Trophoblast cell (in vitro differentiated cells and primary cell): Measurements from ENCODE around the gene GLRB.

Experiments used
- DNase-seq, 2 donors: peaks; one replicate each; pipeline ENCODE4 v3.0.0-alpha.2; 2016
- H2AFZ ChIP-seq: 2 replicates; pipeline ENCODE4 v1.6.1; 2013; ENCODE audit warnings: low read length, moderate library complexity, mild to moderate bottlenecking; ENCODE audit not compliant: insufficient read depth, poor library complexity
- H2AK5ac ChIP-seq: 2 replicates; pipeline ENCODE4 v1.6.1; 2013; ENCODE audit warnings: mild to moderate bottlenecking, low read length
- H2BK120ac ChIP-seq: 2 replicates; pipeline ENCODE4 v1.6.1; 2013; ENCODE audit warnings: low read length, mild to moderate bottlenecking, moderate library complexity; ENCODE audit not compliant: insufficient read depth, poor library complexity
- H2BK12ac ChIP-seq: 2 replicates; pipeline ENCODE4 v1.6.1; 2013; ENCODE audit warnings: mild to moderate bottlenecking, low read length, moderate library complexity
- H2BK5ac ChIP-seq: 2 replicates; pipeline ENCODE4 v1.6.1; 2013; ENCODE audit warnings: low read length, low read depth, moderate library complexity, mild to moderate bottlenecking; ENCODE audit not compliant: poor library complexity
- H3K14ac ChIP-seq: 2 replicates; pipeline ENCODE4 v1.6.1; 2013; ENCODE audit warnings: mild to moderate bottlenecking, low read length
- H3K18ac ChIP-seq: 2 replicates; pipeline ENCODE4 v1.6.1; 2013; ENCODE audit warnings: mild to moderate bottlenecking, low read length
- H3K23ac ChIP-seq: 2 replicates; pipeline ENCODE4 v1.6.1; 2013; ENCODE audit warnings: low read length
- H3K27ac ChIP-seq: 2 replicates; pipeline ENCODE4 v1.5.1; 2013; ENCODE audit warnings: low read depth, mild to moderate bottlenecking, inconsistent platforms, low read length, moderate library complexity
- H3K27me3 ChIP-seq: 2 replicates; pipeline ENCODE4 v1.6.1; 2013; ENCODE audit warnings: inconsistent platforms, mild to moderate bottlenecking, low read length, moderate library complexity; ENCODE audit not compliant: insufficient read depth
- H3K36me3 ChIP-seq, 2 experiments: 1 replicate in 1 of 2; 2 replicates in 1 of 2; pipeline ENCODE4 v1.6.1; 2013; ENCODE audit warnings: low read length in 2 of 2, mild to moderate bottlenecking in 2 of 2, moderate library complexity in 1 of 2; ENCODE audit not compliant: insufficient read depth in 2 of 2, control insufficient read depth in 1 of 2
- H3K4ac ChIP-seq: 2 replicates; pipeline ENCODE4 v1.6.1; 2013; ENCODE audit warnings: low read depth, mild to moderate bottlenecking, low read length, moderate library complexity
- H3K4me1 ChIP-seq, 2 experiments: 1 replicate in 1 of 2; 2 replicates in 1 of 2; pipeline ENCODE4 v1.6.1; 2013; ENCODE audit warnings: low read length in 2 of 2, mild to moderate bottlenecking in 2 of 2, moderate library complexity in 1 of 2; ENCODE audit not compliant: insufficient read depth in 2 of 2, control insufficient read depth in 1 of 2
- H3K4me2 ChIP-seq: 2 replicates; pipeline ENCODE4 v1.6.1; 2013; ENCODE audit warnings: inconsistent platforms, mild to moderate bottlenecking, low read length, moderate library complexity
- H3K4me3 ChIP-seq: 2 replicates; pipeline ENCODE4 v1.5.1; 2013; ENCODE audit warnings: mild to moderate bottlenecking, low read depth, low read length, inconsistent platforms
- H3K79me1 ChIP-seq: one replicate; pipeline ENCODE4 v1.6.1; 2013; ENCODE audit warnings: low read length
- H3K79me2 ChIP-seq: 2 replicates; pipeline ENCODE4 v1.6.1; 2013; ENCODE audit warnings: low read length, mild to moderate bottlenecking; ENCODE audit not compliant: control insufficient read depth, insufficient read depth, poor library complexity
- H3K9ac ChIP-seq: 2 replicates; pipeline ENCODE4 v1.6.1; 2013; ENCODE audit warnings: mild to moderate bottlenecking, low read length
- H3K9me3 ChIP-seq: 2 replicates; pipeline ENCODE4 v1.6.1; 2013; ENCODE audit warnings: low read depth, mild to moderate bottlenecking, control low read depth, inconsistent platforms, low read length; ENCODE audit not compliant: insufficient read depth
- H4K12ac ChIP-seq: 2 replicates; pipeline ENCODE4 v1.6.1; 2013; ENCODE audit warnings: low read depth, mild to moderate bottlenecking, low read length, moderate library complexity
- H4K8ac ChIP-seq: 2 replicates; pipeline ENCODE4 v1.6.1; 2013; ENCODE audit warnings: low read depth, mild to moderate bottlenecking, low read length, moderate library complexity
- H4K91ac ChIP-seq: one replicate; pipeline ENCODE4 v1.6.1; 2013; ENCODE audit warnings: low read depth, mild to moderate bottlenecking, low read length, moderate library complexity
- WGBS: extraction: QIAGEN DNeasy Blood & Tissue Kit; methylation state at CpG from one replicate; pipeline ENCODE4 v1.1.7; 2013; ENCODE audit warnings: missing lambda C conversion rate; ENCODE audit not compliant: insufficient read length, insufficient coverage; ENCODE audit errors: extremely low coverage; 5-methylcytosine and 5-hydroxymethylcytosine counted together

The GLRB gene

DNA sequence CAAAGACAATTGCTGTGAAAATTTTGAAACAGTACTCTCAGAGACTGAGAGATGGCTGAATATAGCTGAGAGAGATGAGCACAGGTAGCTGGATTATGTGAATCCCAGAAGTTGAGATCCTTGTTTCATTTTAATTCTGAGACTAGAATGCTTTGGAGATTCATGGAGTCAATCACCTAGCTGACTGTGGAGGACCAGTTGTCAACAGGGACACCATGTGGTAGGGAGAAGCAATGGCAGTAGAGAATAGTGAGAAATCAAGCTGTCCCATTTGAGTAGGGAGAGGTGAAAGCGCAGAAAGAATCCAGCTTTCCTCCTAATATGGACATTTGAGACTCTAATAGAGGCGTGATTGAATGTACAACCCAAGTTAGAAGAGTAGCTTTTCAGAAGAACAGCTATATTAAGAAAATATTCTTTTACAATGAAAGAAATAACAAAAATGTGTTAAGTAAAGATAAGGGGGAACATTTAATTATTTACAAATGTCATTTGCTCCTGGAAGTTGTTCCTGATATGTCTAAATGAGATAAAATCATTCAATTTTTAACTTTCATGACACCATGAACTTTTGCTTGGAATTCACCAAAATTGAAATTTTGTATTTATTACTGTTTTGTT is 30.3 kb upstream of the GLRB start:
- Histone ChIP-seq H2AFZ (no peak overlapping the region), H3K14ac (no peak overlapping the region), H3K4me1 (peaks cover 0 to 2% of the 10 kb centered on the region in 2 experiments), H2BK5ac (no peak overlapping the region), H2BK120ac (no peak overlapping the region), H3K9me3 (no peaks in the 10 kb centered on the region), H3K9ac (no peak overlapping the region), H3K4me2 (no peak overlapping the region), H2AK5ac (no peak overlapping the region), H3K18ac (no peak overlapping the region), H4K8ac (no peak overlapping the region), H3K4ac (no peak overlapping the region), H3K27me3 (no peaks in the 10 kb centered on the region), H3K36me3 (no peaks in the 10 kb centered on the region), H3K4me3 (no peak overlapping the region), H3K79me2 (no peaks in the 10 kb centered on the region), H3K79me1 (no peaks in the 10 kb centered on the region), H3K23ac (no peak overlapping the region), H3K27ac (no peak overlapping the region), H2BK12ac (no peak overlapping the region), H4K12ac (no peak overlapping the region), H4K91ac (no peak overlapping the region)
- no CpG with 5 or more reads among the region's 2 CpGs for WGBS
- DNase-seq: peak; percentile 29 to 70

DNA sequence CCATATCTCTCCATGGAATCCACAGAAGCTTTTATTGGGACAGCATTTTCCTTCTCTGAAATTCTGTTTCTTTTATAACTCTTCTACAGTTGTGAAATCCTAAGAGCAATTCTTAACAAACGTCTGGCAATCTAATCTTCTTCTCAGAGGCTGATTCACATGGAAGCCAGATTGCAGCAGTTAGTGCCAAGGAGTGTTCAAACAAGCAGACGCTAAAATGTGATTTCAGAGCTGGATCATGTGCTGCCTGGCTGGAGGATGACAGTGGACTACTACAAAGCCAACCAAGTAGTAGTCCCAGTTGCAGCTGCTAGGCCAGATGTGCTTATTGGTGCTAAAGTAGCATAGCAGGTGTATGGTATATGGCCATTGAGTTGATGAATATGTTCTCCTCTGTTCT is 27.7 kb upstream of the GLRB start:
- Histone ChIP-seq H3K79me1 (no peaks in the 10 kb centered on the region), H2BK12ac (no peak overlapping the region), H2BK5ac (no peak overlapping the region), H3K9me3 (no peaks in the 10 kb centered on the region), H4K12ac (no peak overlapping the region), H2AK5ac (no peak overlapping the region), H4K91ac (no peak overlapping the region), H3K23ac (no peak overlapping the region), H4K8ac (no peak overlapping the region), H3K4me3 (no peak overlapping the region), H3K4me2 (no peak overlapping the region), H3K18ac (no peak overlapping the region), H3K79me2 (no peaks in the 10 kb centered on the region), H2AFZ (no peak overlapping the region), H2BK120ac (no peak overlapping the region), H3K9ac (no peak overlapping the region), H3K27me3 (no peaks in the 10 kb centered on the region), H3K27ac (no peak overlapping the region), H3K4me1 (no peaks in the 10 kb centered on the region), H3K4ac (no peak overlapping the region), H3K36me3 (no peaks in the 10 kb centered on the region), H3K14ac (no peak overlapping the region)
- WGBS: no CpG with 5 or more reads among the region's 2 CpGs
- no peak for DNase-seq

DNA sequence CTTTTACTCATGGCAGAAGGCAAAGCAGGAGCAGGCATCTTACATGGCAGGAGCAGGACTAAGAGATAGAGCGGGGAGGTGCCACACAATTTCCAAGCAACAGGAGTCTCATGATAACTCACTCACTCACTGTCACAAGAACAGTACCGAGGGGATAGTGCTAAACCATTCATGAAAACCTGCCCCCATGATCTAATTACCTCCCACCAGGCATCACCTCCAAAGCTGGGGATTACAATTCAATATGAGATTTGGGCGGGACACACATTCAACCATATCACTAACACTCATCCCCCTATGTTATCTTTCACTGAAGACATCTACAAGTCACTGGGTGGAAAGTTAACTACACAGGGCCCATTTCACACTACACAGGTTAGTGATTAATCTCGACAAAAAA is 25.4 kb upstream of the GLRB start:
- Histone ChIP-seq H3K79me1 (no peaks in the 10 kb centered on the region), H3K27ac (no peak overlapping the region), H2AK5ac (no peak overlapping the region), H3K4me3 (no peak overlapping the region), H3K18ac (no peak overlapping the region), H3K14ac (no peak overlapping the region), H4K12ac (no peak overlapping the region), H3K4ac (no peak overlapping the region), H4K91ac (no peak overlapping the region), H3K36me3 (no peaks in the 10 kb centered on the region), H2BK12ac (no peak overlapping the region), H2AFZ (no peak overlapping the region), H3K4me2 (no peak overlapping the region), H3K9ac (no peak overlapping the region), H2BK120ac (no peak overlapping the region), H3K9me3 (no peaks in the 10 kb centered on the region), H3K4me1 (no peaks in the 10 kb centered on the region), H3K27me3 (no peaks in the 10 kb centered on the region), H4K8ac (no peak overlapping the region), H2BK5ac (no peak overlapping the region), H3K79me2 (no peaks in the 10 kb centered on the region), H3K23ac (no peak overlapping the region)
- no CpG with 5 or more reads among the region's 4 CpGs for WGBS
- no peak for DNase-seq

DNA sequence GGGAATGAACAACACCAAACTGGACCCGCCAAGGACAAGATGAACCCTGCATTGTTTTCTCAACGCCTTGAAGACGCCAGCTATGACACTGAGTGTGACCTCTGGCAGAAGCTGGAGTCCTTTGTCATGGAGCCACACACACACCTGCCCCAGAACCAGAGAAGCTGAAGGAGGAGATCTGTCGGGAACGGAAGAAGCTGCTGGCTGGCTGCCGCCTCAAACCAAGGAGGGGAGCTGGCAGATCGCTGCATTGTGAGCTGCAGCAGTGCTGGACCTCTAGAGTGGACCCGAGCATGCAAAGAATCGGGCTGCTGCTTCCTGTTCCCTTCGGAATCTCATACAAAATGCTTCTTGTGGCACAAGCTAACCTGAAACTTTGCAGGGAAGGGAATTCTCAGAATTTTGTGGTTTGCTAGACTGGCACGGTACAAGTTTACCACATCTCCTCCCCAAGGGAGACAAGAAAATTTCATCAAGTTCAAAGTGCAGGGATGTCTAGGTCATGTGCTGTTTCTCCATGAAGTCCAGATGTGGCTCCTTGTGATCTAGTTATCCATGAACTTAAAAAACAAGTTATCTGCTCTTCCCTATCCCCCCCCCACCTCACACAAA is 23.4 kb upstream of the GLRB start:
- no peak overlapping the region for H3K27ac ChIP-seq
- no peak overlapping the region for H2BK120ac ChIP-seq
- no peak overlapping the region for H3K14ac ChIP-seq
- H3K36me3 ChIP-seq: no peaks in the 10 kb centered on the region
- H3K4me3 ChIP-seq: no peak overlapping the region
- no peaks in the 10 kb centered on the region for H3K9me3 ChIP-seq
- H3K27me3 ChIP-seq: no peaks in the 10 kb centered on the region
- no peak overlapping the region for H3K4me2 ChIP-seq
- H3K18ac ChIP-seq: no peak overlapping the region
- no peak for DNase-seq
- H3K9ac ChIP-seq: no peak overlapping the region
- no peak overlapping the region for H2BK12ac ChIP-seq
- H4K12ac ChIP-seq: no peak overlapping the region
- H2AK5ac ChIP-seq: no peak overlapping the region
- H2BK5ac ChIP-seq: no peak overlapping the region
- H2AFZ ChIP-seq: no peak overlapping the region
- no peak overlapping the region for H4K8ac ChIP-seq
- H3K4me1 ChIP-seq: no peaks in the 10 kb centered on the region
- no peaks in the 10 kb centered on the region for H3K79me1 ChIP-seq
- no peak overlapping the region for H3K4ac ChIP-seq
- no CpG with 5 or more reads among the region's 11 CpGs for WGBS
- H3K23ac ChIP-seq: no peak overlapping the region
- no peak overlapping the region for H4K91ac ChIP-seq
- H3K79me2 ChIP-seq: no peaks in the 10 kb centered on the region
